Breast epithelium (tissue), 4 donors: ENCODE data around the gene PSMB8. TPM values are rescaled to one million over a fixed set of nuclear protein-coding genes. Genes with fewer than 3 reads are reported as not detected.

Experiments
- DNase-seq, 2 donors: peaks; one replicate each; pipeline ENCODE4 v3.0.0-alpha.2; 2019; ENCODE audit warnings: low spot score in 2 of 2
- H3K27ac ChIP-seq, 2 donors: fragments of 200-600 bp; sonication (generic) in 1 of 2; one replicate each; pipeline ENCODE4 v1.5.1; 2016 to 2019; ENCODE audit warnings: mild to moderate bottlenecking in 1 of 2
- H3K27me3 ChIP-seq, 2 donors: fragments of 200-600 bp; sonication (generic) in 1 of 2; one replicate each; pipeline versions ENCODE4 v1.5.1 to v1.6.0; 2017 to 2019; ENCODE audit warnings: control low read depth in 1 of 2, mild to moderate bottlenecking in 1 of 2
- H3K36me3 ChIP-seq: fragments of 200-600 bp; one replicate; pipeline ENCODE4 v1.5.1; 2019
- H3K4me1 ChIP-seq, 2 donors: fragments of 200-600 bp; sonication (generic); one replicate each; pipeline ENCODE4 v1.5.1; 2016 to 2019; ENCODE audit warnings: control low read depth in 1 of 2
- H3K4me3 ChIP-seq, 3 donors: fragments of 200-600 bp; sonication (generic); 1 replicate in 2 of 3; 2 replicates in 1 of 3; pipeline ENCODE4 v1.5.1; 2016 to 2019; ENCODE audit warnings: mild to moderate bottlenecking in 3 of 3, moderate library complexity in 2 of 3
- H3K9me3 ChIP-seq, 2 donors: fragments of 200-600 bp; sonication (generic) in 1 of 2; one replicate each; pipeline ENCODE4 v1.5.1; 2016 to 2019; ENCODE audit warnings: control low read depth in 1 of 2
- POLR2A ChIP-seq: fragments of 450-650 bp; IDR thresholded peaks from one replicate; pipeline ENCODE4 v1.6.1; 2016; ENCODE audit warnings: antibody characterized with exemption, mild to moderate bottlenecking, moderate library complexity
- POLR2AphosphoS5 ChIP-seq, 3 donors: sonication (generic); formaldehyde crosslinking; IDR thresholded peaks; one replicate each; pipeline ENCODE4 v1.6.1; 2017; ENCODE audit warnings: antibody characterized with exemption in 3 of 3
- intact Hi-C: fragments of 100-400 bp; cut with DNase I; formaldehyde crosslinking; loops from one replicate; pipeline ENCODE4 v1.15.1; 2023; ENCODE audit warnings: low total_unique reads
- total RNA-seq, 3 donors: library from RNA; depleted of rRNA; stranded (reverse); fragments of >200 nt; gene quantifications; one replicate each; pipeline ENCODE4 v1.1.0, GENCODE V29; 2016
- TF ChIP-seq, protein P1 (sequence below), 3 donors: fragments of 450-650 bp; IDR thresholded peaks; one replicate each; pipeline ENCODE4 v1.5.1; 2016 to 2017; ENCODE audit warnings: antibody characterized with exemption in 3 of 3, mild to moderate bottlenecking in 3 of 3, moderate library complexity in 3 of 3

The PSMB8 gene
- total RNA-seq, 3 donors from 2014 or later, result 36.0 to 47.3 (median 44.9) TPM

DNA sequence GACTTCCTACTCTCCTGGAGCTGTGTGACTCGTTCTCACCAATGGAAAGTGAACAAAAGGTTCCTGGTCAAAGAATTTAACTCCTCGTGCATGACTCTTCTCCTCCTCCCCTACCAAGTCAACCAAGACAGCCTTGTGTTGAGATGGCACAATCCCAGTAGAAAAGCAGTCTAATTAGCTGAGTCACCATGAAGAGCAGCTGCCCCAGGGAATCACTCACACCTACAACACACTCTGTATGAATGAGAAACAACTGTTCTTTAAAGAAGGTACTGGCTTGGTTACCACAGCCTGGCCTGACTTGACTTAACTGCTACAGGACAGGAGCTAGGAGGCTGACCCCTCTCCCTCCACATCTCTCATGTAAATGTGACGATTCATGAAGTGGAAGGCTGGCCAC lies 24.1 kb downstream of the PSMB8 start:
- Histone ChIP-seq H3K9me3 (no peaks in the 10 kb centered on the region), H3K36me3 (no peaks in the 10 kb centered on the region), H3K27me3 (no peaks in the 10 kb centered on the region), H3K4me1 (peaks cover 0 to 8% of the 10 kb centered on the region in 2 donors), H3K27ac (peak overlapping the region; percentile 21 to 66), H3K4me3 (no peak overlapping the region)
- TF ChIP-seq, protein P1, sequence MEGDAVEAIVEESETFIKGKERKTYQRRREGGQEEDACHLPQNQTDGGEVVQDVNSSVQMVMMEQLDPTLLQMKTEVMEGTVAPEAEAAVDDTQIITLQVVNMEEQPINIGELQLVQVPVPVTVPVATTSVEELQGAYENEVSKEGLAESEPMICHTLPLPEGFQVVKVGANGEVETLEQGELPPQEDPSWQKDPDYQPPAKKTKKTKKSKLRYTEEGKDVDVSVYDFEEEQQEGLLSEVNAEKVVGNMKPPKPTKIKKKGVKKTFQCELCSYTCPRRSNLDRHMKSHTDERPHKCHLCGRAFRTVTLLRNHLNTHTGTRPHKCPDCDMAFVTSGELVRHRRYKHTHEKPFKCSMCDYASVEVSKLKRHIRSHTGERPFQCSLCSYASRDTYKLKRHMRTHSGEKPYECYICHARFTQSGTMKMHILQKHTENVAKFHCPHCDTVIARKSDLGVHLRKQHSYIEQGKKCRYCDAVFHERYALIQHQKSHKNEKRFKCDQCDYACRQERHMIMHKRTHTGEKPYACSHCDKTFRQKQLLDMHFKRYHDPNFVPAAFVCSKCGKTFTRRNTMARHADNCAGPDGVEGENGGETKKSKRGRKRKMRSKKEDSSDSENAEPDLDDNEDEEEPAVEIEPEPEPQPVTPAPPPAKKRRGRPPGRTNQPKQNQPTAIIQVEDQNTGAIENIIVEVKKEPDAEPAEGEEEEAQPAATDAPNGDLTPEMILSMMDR (IDR thresholded peaks at IDR 0.05), result no peak
- peak in 1 of 3 donors; percentile 38 for TF ChIP-seq POLR2AphosphoS5 (IDR thresholded peaks at IDR 0.05)
- peak in 1 of 2 donors; percentile 70 for DNase-seq
- intact Hi-C loops, result no loop called here

DNA sequence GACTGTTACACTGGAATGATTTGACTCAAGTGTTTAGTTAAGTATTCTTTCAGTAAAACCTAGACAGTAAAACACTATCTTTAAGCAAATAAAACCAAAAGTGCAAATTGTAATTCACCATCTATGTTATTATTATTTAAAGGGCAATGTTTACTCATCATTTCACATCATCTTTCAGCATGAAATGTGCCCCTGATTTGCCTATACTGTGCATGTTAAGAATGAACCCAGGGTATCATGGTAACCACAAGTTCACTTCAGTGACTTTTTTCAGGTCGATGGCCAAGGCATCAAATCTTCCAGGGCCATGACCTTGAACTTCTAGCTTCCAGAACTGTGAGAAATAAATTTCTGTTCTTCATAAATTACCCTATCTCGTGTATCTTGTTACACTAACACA lies 25.0 kb downstream of the PSMB8 start:
- no peak for DNase-seq
- intact Hi-C loops, result no loop called here
- no peak for TF ChIP-seq POLR2AphosphoS5 (IDR thresholded peaks at IDR 0.05)
- TF ChIP-seq POLR2A, result no peak
- TF ChIP-seq, protein P1 (IDR thresholded peaks at IDR 0.05), result no peak
- H3K27me3 ChIP-seq, result no peaks in the 10 kb centered on the region
- H3K36me3 ChIP-seq, result no peaks in the 10 kb centered on the region
- peaks cover 0 to 8% of the 10 kb centered on the region in 2 donors for H3K4me1 ChIP-seq
- H3K27ac ChIP-seq, result peak overlapping the region; percentile 21 to 66
- H3K9me3 ChIP-seq, result no peaks in the 10 kb centered on the region
- H3K4me3 ChIP-seq, result no peak overlapping the region

DNA sequence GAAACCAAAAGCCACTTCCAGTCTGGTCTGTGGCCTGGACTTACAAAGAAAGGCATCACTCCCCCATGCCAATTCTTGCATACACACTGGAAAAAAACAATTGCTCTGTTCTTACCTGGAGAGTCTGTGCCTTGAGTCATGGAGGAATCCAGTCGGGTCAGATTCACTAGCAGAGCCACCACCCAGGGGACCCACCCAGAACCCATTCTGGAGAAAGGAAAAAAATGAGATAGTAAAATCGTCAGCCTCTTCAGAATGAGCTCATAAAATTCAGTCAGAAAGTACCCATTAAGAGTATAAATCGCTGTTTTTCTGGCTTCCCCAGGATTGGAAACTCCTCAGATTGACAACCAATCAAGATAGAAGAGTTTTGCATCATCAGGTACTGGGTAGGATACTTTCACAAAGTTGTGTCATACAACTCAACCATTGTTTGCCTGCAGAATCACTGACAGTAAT lies 27.1 kb downstream of the PSMB8 start, which contains the start of gene HLA-DOB:
HLA-DOB (minus strand) TSS at position 257 of the 459 bp plus-strand sequence; CDS start at position 206, 51 bp downstream.
- H3K9me3 ChIP-seq, result no peaks in the 10 kb centered on the region
- no peaks in the 10 kb centered on the region for H3K36me3 ChIP-seq
- H3K4me1 ChIP-seq, result peaks cover 0 to 8% of the 10 kb centered on the region in 2 donors
- intact Hi-C loops, result no loop called here
- H3K4me3 ChIP-seq, result peak within 1 kb of the TSS in 2 of 3 donors; percentile 16 to 33
- no peaks in the 10 kb centered on the region for H3K27me3 ChIP-seq
- H3K27ac ChIP-seq, result peak within 1 kb of the TSS; percentile 82 to 86
- DNase-seq, result peak in 1 of 2 donors; percentile 67
- TF ChIP-seq, protein P1 (IDR thresholded peaks at IDR 0.05), result no peak
- TF ChIP-seq POLR2AphosphoS5 (IDR thresholded peaks at IDR 0.05), result peak in 1 of 3 donors; percentile 21
- no peak for TF ChIP-seq POLR2A

DNA sequence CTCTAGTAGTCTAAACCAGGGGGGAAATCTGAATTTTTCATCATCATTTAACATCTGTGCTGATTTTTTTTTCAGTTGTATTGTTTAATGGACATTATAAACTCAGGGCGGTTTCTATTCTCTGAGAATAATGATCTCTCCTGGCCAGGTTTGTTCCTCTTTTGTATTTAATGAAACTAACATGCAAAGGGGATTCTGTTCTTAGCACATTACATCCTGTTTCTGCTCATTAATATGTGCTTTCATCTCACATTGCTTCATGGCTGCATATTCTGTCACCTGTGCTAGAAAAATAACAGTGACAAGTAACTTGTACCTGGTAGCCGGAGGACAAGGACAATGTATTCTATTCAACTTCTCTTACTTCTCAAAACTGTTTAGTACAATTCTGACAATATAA lies 27.9 kb downstream of the PSMB8 start:
- intact Hi-C loops, result no loop called here
- TF ChIP-seq POLR2A (no peak), POLR2AphosphoS5 (IDR thresholded peaks at IDR 0.05) (no peak)
- TF ChIP-seq, protein P1 (IDR thresholded peaks at IDR 0.05), result no peak
- DNase-seq, result no peak
- Histone ChIP-seq H3K36me3 (no peaks in the 10 kb centered on the region), H3K4me1 (peaks cover 0 to 8% of the 10 kb centered on the region in 2 donors), H3K27me3 (no peaks in the 10 kb centered on the region), H3K4me3 (no peak overlapping the region), H3K27ac (peak overlapping the region; percentile 82 to 86), H3K9me3 (no peaks in the 10 kb centered on the region)

DNA sequence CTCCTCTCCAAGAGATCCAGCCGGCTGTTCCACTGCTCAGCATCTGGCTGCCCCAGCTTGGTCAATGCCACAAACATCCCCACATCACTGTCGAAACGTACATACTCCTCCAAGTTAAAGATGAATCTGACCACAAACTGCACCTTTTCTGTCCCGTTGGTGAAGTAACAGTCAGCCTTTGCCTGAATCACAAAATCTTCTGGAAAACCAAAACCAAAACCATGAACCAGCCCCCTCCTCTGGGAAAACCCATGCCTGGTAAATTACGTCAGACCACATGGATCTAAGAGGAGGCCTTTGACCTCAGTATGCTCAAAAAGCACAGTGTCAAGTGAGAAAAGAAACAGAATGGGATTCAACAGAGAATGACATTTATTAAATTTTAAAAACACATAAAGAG lies 28.7 kb downstream of the PSMB8 start:
- peak overlapping the region in 1 of 3 donors; percentile 7 for H3K4me3 ChIP-seq
- no peak for TF ChIP-seq POLR2A
- TF ChIP-seq, protein P1 (IDR thresholded peaks at IDR 0.05), result no peak
- TF ChIP-seq POLR2AphosphoS5 (IDR thresholded peaks at IDR 0.05), result no peak
- intact Hi-C loops, result no loop called here
- no peaks in the 10 kb centered on the region for H3K9me3 ChIP-seq
- no peaks in the 10 kb centered on the region for H3K36me3 ChIP-seq
- DNase-seq, result no peak
- H3K4me1 ChIP-seq, result peaks cover 0 to 8% of the 10 kb centered on the region in 2 donors
- peak overlapping the region; percentile 82 to 86 for H3K27ac ChIP-seq
- no peaks in the 10 kb centered on the region for H3K27me3 ChIP-seq
